Liver (tissue), 9 donors: ENCODE measurements around the gene LILRB5. TPM values are rescaled to one million over a fixed set of nuclear protein-coding genes. Genes with fewer than 3 reads are reported as not detected.
"Not testable (repeated sequence)": the region's sequence is repeated elsewhere in the genome, so short reads cannot be mapped to it uniquely, and the experiment has no call there.

Source experiments
- DNase-seq: peaks from one replicate; pipeline ENCODE4 v3.0.0-alpha.2; 2017; ENCODE audit warnings: low spot score
- H3K27ac ChIP-seq, 2 donors: one replicate each; pipeline ENCODE4 v1.7.0; 2013; ENCODE audit warnings: inconsistent platforms in 2 of 2, low read length in 2 of 2, control low read depth in 1 of 2, low read depth in 1 of 2, mild to moderate bottlenecking in 1 of 2
- H3K27me3 ChIP-seq, 4 donors: one replicate each; pipeline versions ENCODE4 v1.6.1 to v1.7.0; 2013; ENCODE audit warnings: low read length in 3 of 4, inconsistent platforms in 1 of 4, mild to moderate bottlenecking in 1 of 4, moderate library complexity in 1 of 4; ENCODE audit not compliant: control insufficient read depth in 4 of 4, insufficient read depth in 4 of 4
- H3K36me3 ChIP-seq, 4 donors: one replicate each; pipeline versions ENCODE4 v1.6.1 to v1.7.0; 2013; ENCODE audit warnings: low read length in 3 of 4, mild to moderate bottlenecking in 3 of 4, low read depth in 1 of 4, moderate library complexity in 1 of 4; ENCODE audit not compliant: control insufficient read depth in 4 of 4, insufficient read depth in 3 of 4
- H3K4me1 ChIP-seq, 4 donors: one replicate each; pipeline versions ENCODE4 v1.6.1 to v1.7.0; 2013; ENCODE audit warnings: low read length in 3 of 4, mild to moderate bottlenecking in 3 of 4, moderate library complexity in 1 of 4; ENCODE audit not compliant: control insufficient read depth in 4 of 4, insufficient read depth in 4 of 4
- H3K4me3 ChIP-seq, 3 donors: one replicate each; pipeline versions ENCODE4 v1.6.1 to v1.7.0; 2013; ENCODE audit warnings: low read length in 3 of 3, control low read depth in 1 of 3, low read depth in 1 of 3, mild to moderate bottlenecking in 1 of 3
- H3K9ac ChIP-seq, 2 donors: one replicate each; pipeline ENCODE4 v1.7.0; 2013; ENCODE audit warnings: low read length in 2 of 2, mild to moderate bottlenecking in 2 of 2, moderate library complexity in 2 of 2, control low read depth in 1 of 2, low read depth in 1 of 2
- H3K9me3 ChIP-seq, 4 donors: one replicate each; pipeline versions ENCODE4 v1.6.1 to v1.7.0; 2013; ENCODE audit warnings: low read length in 3 of 4; ENCODE audit not compliant: control insufficient read depth in 4 of 4
- ATF3 ChIP-seq: IDR thresholded peaks from 2 replicates; pipeline ENCODE4 v1.6.1; 2016; ENCODE audit warnings: antibody characterized with exemption
- EGR1 ChIP-seq, 2 donors: IDR thresholded peaks; 2 replicates each; pipeline ENCODE4 v1.6.1; 2016 to 2018; ENCODE audit warnings: antibody characterized with exemption in 2 of 2, low read depth in 2 of 2
- FOXA2 ChIP-seq: IDR thresholded peaks from 2 replicates; pipeline ENCODE4 v1.6.1; 2016; ENCODE audit warnings: antibody characterized with exemption
- GABPA ChIP-seq, 2 donors: IDR thresholded peaks in 1 of 2; conservative IDR thresholded peaks in 1 of 2; 2 replicates each; pipeline ENCODE4 v1.6.1; 2016; ENCODE audit warnings: antibody characterized with exemption in 2 of 2, mild to moderate bottlenecking in 1 of 2, moderate library complexity in 1 of 2
- HNF4A ChIP-seq, 2 donors: conservative IDR thresholded peaks; 2 replicates each; pipeline ENCODE4 v1.6.1; 2016; ENCODE audit warnings: antibody characterized with exemption in 2 of 2, mild to moderate bottlenecking in 2 of 2
- HNF4G ChIP-seq: IDR thresholded peaks from 2 replicates; pipeline ENCODE4 v1.6.1; 2016; ENCODE audit warnings: antibody characterized with exemption
- RXRA ChIP-seq, 2 donors: IDR thresholded peaks; 2 replicates each; pipeline ENCODE4 v1.6.1; 2017 to 2018; ENCODE audit warnings: antibody characterized with exemption in 2 of 2, mild to moderate bottlenecking in 1 of 2
- TAF1 ChIP-seq: conservative IDR thresholded peaks from 2 replicates; pipeline ENCODE4 v1.6.1; 2016; ENCODE audit warnings: antibody characterized with exemption, mild to moderate bottlenecking
- YY1 ChIP-seq: IDR thresholded peaks from 2 replicates; pipeline ENCODE4 v1.6.1; 2016; ENCODE audit warnings: antibody characterized with exemption, mild to moderate bottlenecking
- WGBS: extraction: QIAGEN DNeasy Blood & Tissue Kit; methylation state at CpG from one replicate; pipeline ENCODE4 v1.1.7; 2013; 5-methylcytosine and 5-hydroxymethylcytosine counted together
- polyA plus RNA-seq, 2 donors: library from polyadenylated mRNA; stranded (reverse) in 1 of 2; unstranded in 1 of 2; fragments of 200-250 nt in 1 of 2; fragments of >200 nt in 1 of 2; fragmentation: Nextera tagmentation in 1 of 2; extraction: Ambion mirVana in 1 of 2; gene quantifications; one replicate each; pipeline versions ENCODE4 v1.2.1 to v1.2.3, GENCODE V29; 2013 to 2015
- total RNA-seq, 2 donors: library from RNA; depleted of rRNA; stranded (reverse); fragments of >200 nt; gene quantifications; one replicate each; pipeline ENCODE4 v1.2.3, GENCODE V29; 2014
- TF ChIP-seq, protein P1 (sequence below): IDR thresholded peaks from 2 replicates; pipeline ENCODE4 v1.6.1; 2016; ENCODE audit warnings: antibody characterized with exemption, mild to moderate bottlenecking
- donor health status: healthy.
- donor health status: healthy.
- donor health status: healthy.
- donor health status: healthy.
- donor health status: healthy.

Gene LILRB5
- total and polyA plus RNA-seq, 4 donors: 5.1 to 10.8 (median 6.3) TPM

- no peak for TF ChIP-seq ATF3
- TF ChIP-seq GABPA (IDR thresholded peaks at IDR 0.05 in 1 of 2, conservative IDR thresholded peaks at IDR 0.05 in 1 of 2): no peak
- TF ChIP-seq HNF4G: no peak
- TF ChIP-seq HNF4A (conservative IDR thresholded peaks at IDR 0.05): no peak
- no peak for TF ChIP-seq YY1
- no peak for TF ChIP-seq TAF1
- TF ChIP-seq, protein P1, sequence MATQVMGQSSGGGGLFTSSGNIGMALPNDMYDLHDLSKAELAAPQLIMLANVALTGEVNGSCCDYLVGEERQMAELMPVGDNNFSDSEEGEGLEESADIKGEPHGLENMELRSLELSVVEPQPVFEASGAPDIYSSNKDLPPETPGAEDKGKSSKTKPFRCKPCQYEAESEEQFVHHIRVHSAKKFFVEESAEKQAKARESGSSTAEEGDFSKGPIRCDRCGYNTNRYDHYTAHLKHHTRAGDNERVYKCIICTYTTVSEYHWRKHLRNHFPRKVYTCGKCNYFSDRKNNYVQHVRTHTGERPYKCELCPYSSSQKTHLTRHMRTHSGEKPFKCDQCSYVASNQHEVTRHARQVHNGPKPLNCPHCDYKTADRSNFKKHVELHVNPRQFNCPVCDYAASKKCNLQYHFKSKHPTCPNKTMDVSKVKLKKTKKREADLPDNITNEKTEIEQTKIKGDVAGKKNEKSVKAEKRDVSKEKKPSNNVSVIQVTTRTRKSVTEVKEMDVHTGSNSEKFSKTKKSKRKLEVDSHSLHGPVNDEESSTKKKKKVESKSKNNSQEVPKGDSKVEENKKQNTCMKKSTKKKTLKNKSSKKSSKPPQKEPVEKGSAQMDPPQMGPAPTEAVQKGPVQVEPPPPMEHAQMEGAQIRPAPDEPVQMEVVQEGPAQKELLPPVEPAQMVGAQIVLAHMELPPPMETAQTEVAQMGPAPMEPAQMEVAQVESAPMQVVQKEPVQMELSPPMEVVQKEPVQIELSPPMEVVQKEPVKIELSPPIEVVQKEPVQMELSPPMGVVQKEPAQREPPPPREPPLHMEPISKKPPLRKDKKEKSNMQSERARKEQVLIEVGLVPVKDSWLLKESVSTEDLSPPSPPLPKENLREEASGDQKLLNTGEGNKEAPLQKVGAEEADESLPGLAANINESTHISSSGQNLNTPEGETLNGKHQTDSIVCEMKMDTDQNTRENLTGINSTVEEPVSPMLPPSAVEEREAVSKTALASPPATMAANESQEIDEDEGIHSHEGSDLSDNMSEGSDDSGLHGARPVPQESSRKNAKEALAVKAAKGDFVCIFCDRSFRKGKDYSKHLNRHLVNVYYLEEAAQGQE: no peak
- no peak for TF ChIP-seq EGR1 (IDR thresholded peaks at IDR 0.05; ENCODE audit: low read depth in 2 of 2)
- no peak for TF ChIP-seq RXRA (IDR thresholded peaks at IDR 0.05)
- TF ChIP-seq FOXA2: no peak
- no peak overlapping the region for H3K4me3 ChIP-seq
- 64% methylated on average over 4 of the region's 4 CpGs for WGBS
- H3K27ac ChIP-seq: no peak overlapping the region
- no peak overlapping the region for H3K9ac ChIP-seq
- no peaks in the 10 kb centered on the region for H3K36me3 ChIP-seq
- H3K9me3 ChIP-seq: no peaks in the 10 kb centered on the region
- no peaks in the 10 kb centered on the region for H3K4me1 ChIP-seq
- DNase-seq: no peak
- no peaks in the 10 kb centered on the region for H3K27me3 ChIP-seq
Measured at GRCh38 chr19:54287456-54287855, 30.4 kb upstream of the LILRB5 start.

DNA sequence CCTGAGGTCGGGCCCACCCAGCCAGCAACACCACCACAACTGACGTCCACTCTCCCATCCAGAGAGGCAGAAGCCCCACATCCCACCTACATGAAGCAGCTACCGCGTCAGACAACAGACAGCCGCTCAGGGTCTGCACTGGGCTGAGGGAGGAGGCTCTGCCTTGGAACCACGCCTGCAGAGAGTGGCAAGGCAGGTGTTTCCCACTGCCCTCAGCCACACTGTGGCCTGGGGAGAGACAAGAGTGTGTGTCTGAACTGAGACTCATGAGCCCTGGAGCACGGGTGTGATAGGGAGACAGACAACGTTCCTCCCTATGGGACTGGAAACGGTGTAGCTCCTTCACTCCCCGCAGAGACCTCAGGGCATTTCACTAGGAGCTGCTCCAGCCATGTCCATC lies 29.2 kb upstream of the LILRB5 start:
- not testable (repeated sequence) for H3K27me3 ChIP-seq, H3K4me1 ChIP-seq, H3K9ac ChIP-seq, H3K27ac ChIP-seq, DNase-seq, H3K36me3 ChIP-seq, H3K9me3 ChIP-seq, H3K4me3 ChIP-seq
- 61% methylated on average over 8 of the region's 10 CpGs for WGBS

GRCh38 chr19:54285427-54286056 lies 28.5 kb upstream of the LILRB5 start:
- not testable (repeated sequence) for H3K9ac ChIP-seq, H3K27me3 ChIP-seq
- WGBS: 66% methylated on average over 11 of the region's 12 CpGs

More at GRCh38 chr19:54285427-54286056, 28.5 kb upstream of the LILRB5 start:
- not testable (repeated sequence) for DNase-seq, H3K9me3 ChIP-seq, H3K36me3 ChIP-seq, H3K27ac ChIP-seq, H3K4me1 ChIP-seq, H3K4me3 ChIP-seq
